Kidney capillary endothelial cell (primary cell): ENCODE results near the gene SDHB.
A peak's percentile ranks its signal among the peaks of the same experiment; 100 is the strongest.

ENCODE experiments used
- DNase-seq: peaks from one replicate; pipeline ENCODE4 v3.0.0-alpha.2; 2018; ENCODE audit warnings: low spot score

SDHB gene

DNA sequence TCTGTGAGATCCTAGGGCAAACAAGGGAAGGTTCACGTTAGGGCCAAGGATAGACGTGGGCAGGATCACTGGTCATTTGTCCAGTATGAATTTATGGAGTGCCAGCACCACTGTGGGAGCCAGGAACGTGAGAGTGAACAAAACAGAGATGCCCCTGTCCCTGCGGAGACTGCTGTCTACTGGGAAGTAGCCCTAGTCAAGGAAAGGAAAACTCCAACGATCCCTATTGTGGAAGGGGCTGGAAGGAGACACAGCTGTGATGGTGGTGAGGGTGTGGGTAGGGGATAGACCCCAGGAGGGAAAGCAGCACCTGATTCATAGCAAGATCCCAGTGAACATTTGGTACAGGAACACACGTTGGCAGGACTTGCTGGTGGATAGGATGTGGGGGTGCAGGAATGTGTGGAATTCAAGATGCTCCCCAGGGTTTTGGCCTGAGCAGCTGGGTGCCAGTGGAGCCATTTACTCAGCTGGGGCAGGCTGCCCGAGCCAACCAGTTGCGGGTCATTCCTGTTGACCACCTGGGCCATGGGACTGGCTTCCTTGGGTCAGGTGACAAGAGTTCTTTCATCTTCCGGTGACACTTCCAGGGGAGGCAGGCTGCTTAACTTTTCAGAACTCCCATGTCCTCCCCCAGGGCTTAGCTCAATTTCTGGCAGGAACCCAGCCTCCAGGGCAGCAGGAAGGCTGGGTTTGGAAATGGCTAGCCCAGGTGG is 40.9 kb downstream of the SDHB start:
- DNase-seq = no peak

DNA sequence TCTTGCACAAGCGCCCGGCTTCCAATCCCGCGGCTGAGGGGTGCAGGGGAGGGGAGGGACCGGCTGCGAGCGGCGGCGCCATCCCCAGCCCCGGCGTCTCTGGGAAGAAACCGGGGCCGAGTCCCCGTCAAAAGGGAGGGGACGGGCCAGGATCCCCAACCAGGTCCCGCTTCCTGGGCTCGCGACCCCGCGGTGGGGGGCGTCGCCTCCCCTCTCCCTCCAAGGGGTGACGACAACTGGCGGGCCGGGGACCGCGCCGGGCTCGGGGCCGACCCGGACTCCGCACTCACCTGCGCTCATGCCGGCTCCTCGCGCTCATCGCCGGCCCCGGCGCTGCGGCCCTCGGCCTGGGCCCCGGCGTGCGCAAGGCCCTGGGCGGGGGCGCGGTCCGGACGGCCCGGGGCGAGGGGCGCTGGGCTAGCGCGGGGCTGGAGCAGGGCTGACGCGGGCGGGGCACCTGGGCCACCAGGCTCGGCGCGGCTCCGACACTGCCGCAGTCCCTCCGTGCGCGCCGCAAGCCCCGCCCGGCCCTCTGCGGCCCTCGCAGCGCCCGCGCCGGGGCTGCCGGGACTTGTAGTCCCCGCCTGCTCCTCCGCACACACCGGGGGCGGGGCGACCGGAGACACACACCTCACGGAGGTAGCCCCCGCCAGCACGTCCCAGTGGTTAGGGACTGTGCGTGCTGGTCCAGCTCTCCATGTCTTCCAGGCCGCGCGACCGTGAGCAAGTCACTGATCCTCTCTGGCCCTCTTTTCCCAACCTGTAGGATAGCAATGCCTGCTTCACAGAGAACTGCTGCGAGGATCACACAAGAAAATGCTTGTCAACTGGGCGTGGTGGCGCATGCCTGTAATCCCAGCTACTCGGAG is 42.2 kb downstream of the SDHB start, which contains the start of gene ATP13A2:
TSS of gene ATP13A2 (minus strand) at position 490 of the 869 bp plus-strand sequence. CDS start at position 300, 190 bp downstream.
- DNase-seq = peak; percentile 66

DNA sequence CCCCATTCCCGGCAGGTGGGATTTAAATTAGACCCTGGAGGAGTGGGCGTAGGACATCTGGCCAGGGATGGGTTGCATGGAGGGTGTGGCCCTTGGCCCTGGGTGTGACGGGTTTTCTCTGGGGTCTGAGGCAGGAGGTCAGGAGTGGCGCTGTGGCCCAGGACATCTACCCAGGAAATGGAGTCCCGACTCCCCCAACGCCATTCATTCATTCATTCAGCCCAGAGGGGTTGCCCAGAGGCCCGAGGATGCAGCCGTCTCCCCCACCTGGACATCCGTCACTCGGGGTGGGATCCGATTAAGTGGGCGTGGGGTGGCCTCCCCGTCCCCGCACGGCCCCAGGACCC is 42.8 kb downstream of the SDHB start:
- peak; percentile 15 for DNase-seq

GRCh38 chr1:17009706-17010105 is 44.1 kb downstream of the SDHB start:
- DNase-seq = peak; percentile 25

- no peak for DNase-seq
These were observed 45.5 kb downstream of the SDHB start for GRCh38 chr1:17008208-17008855.

DNA sequence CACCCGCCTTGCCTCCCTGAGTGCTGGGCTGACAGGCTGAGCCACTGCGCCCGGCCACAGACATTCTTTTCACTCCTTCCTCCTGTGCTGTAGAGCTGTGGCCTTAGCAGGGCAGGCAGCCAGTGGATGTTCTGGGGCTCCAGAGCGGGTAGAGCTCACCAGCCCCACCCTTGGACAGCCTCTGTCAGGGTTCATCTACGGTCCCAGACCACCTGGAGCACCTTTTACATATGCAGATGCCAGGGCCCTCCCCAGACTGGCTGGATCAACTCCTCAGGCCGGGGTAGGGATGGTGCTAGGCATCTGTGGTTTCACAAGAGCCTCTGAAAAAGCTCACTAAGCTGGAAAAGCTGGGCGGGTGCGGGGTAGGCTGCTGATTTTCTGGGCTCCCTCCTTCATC is 46.7 kb downstream of the SDHB start:
- DNase-seq = no peak

GRCh38 chr1:17005365-17005740 is 48.5 kb downstream of the SDHB start:
- DNase-seq = no peak

- DNase-seq = no peak
These were observed 49.1 kb downstream of the SDHB start for GRCh38 chr1:17004466-17005364.

DNA sequence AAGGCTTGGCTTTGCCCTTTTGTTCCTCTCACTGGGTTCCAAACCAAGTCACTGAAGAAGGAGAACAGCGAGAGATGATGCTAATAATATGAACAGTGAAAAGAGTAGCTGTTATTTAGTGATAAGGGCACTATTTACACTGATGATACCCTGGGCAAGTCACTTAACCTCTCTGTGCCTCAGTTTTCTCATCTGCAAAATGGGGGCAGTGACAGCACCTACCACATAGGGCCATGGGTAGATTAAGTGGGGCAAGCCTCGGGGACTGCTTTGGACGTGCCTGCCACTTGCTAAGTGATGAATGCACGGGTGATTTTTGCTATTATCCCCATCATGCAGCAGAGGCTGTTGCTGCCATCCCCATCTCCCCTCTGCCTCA is 51.3 kb downstream of the SDHB start:
- DNase-seq = no peak

- DNase-seq = no peak
These were observed 51.9 kb downstream of the SDHB start for GRCh38 chr1:17001760-17002523.

- no peak for DNase-seq
These were observed 54.0 kb downstream of the SDHB start for GRCh38 chr1:16999863-17000262.

DNA sequence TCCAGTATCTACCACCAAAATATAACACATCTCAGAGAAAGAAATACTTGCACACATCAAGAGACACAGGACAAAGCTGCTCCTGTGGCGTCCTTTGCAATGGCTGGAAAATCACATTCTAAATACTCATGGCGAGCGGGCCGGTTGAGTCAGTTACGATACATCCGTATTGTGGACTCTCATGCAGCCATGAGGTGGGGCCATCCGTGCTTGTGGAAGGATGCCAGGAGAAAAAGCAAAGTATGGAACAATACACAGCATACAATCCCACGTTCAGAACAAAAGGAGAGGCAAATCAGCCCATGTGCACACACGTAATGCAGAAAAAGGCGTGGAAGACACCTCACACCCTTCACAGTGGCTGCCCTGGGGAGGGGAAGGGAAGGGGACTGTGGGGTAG is 55.2 kb downstream of the SDHB start:
- no peak for DNase-seq

DNA sequence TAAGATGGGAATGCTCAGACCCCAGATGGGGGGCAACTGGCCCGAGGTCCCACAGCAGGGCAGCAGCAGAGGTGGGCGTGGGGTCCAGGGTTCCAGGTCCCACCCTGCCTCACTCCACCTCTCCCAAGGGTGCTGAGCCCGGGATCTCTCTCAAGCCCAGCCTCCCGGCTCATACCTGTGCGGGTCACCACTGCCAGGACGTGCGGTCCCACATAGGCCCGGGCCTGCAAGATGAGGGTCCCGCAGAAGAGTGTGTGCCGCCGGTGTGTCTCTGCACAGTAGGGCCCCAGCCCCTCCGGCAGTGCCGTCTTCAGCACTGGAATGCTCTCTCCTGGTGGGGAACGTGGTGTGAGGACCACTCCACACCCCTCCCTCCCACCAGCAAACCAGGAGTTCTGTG is 57.0 kb downstream of the SDHB start:
- no peak for DNase-seq

- DNase-seq = no peak
These were observed 60.3 kb downstream of the SDHB start for GRCh38 chr1:16993521-16994038.

DNA sequence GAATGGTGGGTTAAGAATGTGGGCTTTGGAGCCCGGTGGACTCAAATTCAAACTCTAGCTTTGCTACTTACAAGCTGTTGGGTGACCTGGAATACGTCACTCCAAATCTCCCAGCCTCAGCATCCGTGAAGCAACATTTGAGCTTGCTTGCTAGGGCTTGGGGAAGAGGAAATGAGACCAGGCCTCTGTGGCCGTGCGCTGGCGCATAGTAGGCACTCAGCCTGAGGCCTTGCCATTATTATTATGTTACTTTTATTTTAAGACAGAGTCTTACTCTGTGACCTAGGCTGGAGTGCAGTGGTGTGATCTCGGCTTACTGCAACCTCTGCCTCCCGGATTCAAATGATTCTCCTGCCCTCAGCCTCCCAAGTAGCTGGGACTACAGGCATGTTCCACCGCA is 61.2 kb downstream of the SDHB start:
- DNase-seq = no peak

GRCh38 chr1:16992102-16992501 is 61.7 kb downstream of the SDHB start:
- DNase-seq = no peak

DNA sequence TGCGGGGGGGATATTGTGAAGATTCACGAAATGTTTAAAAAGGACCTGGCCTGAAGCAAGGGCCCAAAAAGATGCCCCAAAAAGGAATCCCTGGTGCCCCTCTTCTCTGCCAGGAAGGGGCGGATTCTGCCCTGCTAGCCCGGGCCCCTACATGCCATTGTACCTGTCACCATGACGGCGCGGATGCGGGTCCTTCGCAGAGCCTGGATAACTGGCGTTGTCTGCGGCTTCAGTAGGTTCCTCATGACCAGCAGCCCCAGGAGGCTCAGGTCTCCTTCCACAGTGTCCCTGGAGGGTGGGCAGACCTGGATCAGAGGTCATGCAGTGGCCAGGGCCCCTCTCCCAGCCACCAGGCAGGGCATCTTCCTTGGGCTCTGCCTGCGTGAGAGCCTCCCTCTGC is 62.3 kb downstream of the SDHB start:
- no peak for DNase-seq

DNA sequence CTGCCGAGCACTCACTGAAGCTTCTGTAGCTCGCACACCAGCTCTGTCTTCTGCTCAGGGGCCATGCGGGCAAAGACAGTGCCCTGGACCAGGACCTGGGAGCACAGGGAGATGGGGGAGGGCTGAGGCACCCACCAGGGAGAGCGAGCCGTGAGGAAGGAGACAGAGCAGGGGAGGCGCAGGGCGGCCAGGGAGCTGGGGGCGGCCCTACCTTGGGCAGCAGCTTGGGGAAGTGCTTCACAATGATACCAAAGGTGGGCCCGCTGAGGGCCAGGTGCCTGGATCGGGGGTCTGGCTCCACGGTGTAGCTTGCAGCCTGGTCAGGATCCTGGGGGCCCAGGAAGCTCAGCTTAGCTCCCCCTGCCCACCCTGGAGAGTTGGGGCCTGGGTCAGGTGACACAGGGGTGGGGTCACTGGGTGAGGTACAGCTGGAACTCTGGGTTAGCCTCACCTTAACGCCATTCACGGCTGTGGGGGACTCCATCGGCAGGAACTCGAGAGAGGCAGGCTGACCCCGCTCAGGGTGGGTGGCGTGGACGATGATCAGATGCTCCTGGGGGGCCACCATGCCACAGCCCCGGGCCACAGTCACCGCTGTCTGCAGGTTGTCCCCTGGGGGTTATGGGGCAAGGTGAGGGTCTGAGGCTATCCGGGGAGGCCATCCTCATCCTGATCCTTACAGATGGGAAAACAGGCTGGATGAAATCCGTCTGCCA is 64.0 kb downstream of the SDHB start:
- no peak for DNase-seq

DNA sequence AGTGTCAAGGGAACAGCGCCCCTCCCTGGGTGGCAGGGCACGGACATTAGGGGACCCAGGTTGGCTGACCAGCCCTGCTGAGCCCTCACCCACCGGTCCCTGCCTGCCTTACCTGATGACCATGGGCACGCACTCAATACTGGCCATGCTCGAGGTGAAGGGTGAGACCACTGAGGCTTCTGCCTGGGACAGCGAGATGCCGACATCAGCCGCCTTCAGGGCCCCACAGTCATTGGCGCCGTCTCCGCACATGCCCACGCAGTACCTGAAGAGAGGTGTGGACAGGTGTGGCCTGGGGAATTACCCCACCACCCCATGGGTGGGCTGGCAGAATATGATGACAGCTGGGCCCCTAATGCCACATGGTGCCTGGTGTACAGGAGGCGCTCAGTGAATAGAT is 65.6 kb downstream of the SDHB start:
- no peak for DNase-seq

GRCh38 chr1:16986962-16987361 is 66.9 kb downstream of the SDHB start:
- DNase-seq = no peak
